Stimulated activated CD4-positive, alpha-beta T cell treated with anti-CD3 and anti-CD28 coated beads, Interleukin-12 subunit alpha, Interleukin-12 subunit beta, amount 100 ng/mL, for 24 hours (primary cell): ENCODE measurements around the gene THADA.

Experiments
- DNase-seq, 2 experiments: peaks; one replicate each; pipeline ENCODE4 v3.0.0-alpha.2; 2020; ENCODE audit warnings: low read depth in 2 of 2

THADA gene

DNA sequence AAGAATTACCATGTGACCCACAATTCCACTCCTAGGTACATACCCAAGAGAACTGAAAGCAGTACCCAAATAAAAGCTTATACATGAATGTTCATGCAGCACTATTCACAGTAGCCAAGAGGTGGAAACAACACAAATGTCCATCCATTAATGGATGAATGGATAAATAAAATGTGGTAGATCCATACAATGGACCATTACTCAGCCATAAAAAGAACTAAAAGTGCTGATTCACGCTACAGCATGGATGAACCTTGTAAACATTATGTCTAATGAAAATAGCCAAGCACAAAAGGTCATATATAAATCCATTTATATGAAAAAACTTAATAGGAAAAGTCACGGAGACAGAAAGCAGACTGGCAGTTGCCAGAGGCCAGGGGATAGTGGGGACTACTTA, 345.8 kb downstream of the THADA start:
- DNase-seq: no peak

DNA sequence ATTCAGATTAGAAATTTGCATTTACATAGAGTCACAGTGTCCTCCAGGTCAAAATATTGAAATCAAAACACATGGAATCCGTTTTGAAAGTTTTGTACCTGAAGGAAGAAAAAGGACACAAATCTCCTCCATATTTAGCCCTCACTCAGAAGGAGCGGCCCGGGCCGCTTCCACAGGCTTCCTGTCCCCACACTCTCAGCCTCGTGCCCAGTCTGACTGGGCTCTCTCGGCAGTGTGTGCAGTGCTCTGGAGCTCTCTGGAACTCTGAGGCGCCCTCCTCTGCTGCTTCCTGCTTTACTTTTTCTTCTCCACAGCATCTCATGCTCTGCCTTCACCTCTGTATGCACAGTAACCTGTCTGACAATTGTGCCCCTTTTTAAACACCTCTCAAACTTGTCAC, 347.2 kb downstream of the THADA start:
- DNase-seq: no peak

DNA sequence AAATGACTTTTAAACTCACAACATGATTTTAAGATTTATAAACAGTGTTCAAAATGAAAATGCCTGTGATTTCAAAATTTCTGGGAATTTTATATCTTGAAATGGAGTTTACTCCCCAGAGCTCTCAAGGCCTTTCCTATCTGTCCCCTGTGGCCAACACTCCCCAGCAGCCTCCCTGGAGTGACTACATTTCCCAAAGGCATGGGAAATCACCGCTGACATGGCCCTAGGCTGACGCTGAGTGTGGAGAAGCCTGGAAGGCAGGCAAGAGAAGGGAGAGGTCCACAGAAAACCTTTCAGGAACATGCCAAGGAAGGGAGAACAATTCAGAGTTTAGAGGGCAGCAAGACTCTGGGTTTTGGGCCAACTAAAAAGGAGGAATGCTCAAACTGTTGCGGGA, 349.2 kb downstream of the THADA start:
- no peak for DNase-seq

DNA sequence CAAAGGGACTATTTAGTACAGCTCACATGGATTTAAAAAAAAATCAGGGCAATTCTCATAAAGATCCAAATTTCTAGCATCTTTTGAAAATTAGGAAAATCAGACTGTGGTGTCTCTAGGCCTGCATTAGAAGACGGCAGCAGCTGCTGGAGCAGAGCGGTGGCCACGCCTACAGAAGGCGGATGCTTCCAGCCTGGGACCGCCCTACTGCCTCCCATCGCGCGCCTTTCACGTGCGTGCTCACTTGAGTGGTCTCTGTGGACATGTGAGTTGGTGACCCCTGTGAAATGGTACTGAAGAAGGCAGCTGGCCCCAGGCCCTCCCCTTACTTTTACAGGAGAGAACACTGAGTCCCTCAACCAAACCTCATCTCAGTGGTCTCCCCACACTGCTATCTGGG, 354.3 kb downstream of the THADA start:
- no peak for DNase-seq

DNA sequence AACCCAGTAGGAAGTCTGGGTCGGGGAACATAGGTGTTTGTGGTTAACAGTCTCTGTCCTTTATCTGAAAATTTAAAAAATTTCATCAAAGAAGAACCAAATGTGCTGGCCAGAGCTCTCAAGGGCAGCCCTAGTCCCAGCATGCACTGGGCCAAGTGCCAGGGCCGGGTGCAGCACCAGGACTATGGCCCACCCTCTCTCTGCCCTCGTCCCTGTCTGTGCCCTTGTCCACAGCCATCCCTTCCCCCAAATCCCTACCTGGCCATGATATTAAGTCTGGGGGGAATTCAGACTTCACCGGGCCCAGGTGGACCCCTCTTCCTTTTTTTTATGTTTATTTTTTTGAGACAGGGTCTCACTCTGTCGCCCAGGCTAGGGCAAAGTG, 355.1 kb downstream of the THADA start:
- DNase-seq: no peak

DNA sequence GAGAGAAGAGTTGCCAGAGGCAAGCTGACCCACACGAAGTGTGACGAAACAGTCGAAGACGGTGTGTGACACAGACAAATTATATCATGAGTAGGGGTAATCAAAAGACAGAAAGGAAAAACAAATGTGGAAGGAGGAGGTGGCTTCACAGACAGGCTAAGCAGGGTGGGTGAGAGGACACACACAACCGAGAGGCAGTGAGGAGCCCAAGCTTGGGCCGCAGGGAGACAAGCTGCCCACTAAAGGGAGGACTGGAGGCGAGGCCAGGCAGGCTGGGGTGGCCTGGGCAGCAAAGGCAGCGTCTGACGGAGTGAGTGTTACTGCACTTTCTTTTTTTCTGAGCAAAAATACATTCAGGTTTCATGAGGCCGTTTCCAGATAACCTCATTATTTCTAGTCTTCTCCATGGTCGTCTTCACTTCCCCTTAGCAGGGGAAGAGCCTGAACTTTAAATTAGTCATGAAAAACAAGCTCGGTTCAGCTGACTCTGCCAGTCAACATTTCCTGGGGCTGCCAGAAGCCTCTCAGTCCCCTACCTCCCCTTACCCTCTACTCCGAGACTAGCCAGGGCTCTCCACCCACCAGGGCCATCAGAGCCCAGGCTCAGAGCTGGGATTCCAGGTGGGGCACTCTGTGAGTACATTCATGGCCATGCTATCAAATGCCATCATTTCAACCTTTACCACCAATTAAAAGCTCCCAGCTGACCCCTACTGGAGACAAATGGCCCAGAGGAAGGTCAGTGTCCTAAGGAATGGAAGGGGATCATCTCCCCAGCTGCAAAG, 355.7 kb downstream of the THADA start:
- DNase-seq: no peak

DNA sequence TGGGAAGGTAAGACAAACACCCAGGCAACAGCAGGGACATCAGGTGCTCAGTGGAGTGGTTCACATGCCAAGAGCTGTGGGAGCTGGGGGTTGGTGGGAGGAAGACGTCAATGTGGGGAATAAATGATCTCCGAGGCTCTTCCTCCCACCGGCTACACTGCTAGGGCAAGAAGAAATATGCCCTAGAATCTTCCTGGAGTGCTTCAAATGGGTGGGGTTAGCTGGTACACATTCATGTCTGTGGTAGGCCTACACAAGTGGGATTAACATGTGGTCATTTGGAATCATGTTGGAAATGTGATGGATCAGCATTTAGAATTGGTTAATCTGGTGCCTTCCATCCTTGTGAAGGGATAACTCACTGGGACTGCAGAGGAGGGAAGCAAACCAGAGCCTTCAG, 357.0 kb downstream of the THADA start:
- DNase-seq: no peak

DNA sequence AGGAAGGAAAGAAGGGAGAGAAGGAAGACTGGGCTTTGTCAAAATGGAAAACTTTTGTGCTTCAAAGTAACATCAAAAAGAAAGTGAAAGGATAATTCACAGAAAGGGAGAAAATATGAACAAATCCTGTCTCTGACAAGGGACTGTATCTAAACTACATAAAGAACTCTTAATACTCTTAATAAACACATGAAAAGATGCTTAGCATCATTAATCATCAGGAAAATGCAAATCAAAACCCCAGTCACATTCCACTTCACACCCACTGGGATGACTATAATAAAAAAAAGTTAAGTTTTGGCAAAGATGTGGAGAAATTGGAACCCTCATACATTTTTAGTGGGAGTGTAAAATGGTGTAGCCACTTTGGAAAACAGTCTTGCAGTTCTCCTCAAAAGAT, 357.7 kb downstream of the THADA start:
- no peak for DNase-seq

DNA sequence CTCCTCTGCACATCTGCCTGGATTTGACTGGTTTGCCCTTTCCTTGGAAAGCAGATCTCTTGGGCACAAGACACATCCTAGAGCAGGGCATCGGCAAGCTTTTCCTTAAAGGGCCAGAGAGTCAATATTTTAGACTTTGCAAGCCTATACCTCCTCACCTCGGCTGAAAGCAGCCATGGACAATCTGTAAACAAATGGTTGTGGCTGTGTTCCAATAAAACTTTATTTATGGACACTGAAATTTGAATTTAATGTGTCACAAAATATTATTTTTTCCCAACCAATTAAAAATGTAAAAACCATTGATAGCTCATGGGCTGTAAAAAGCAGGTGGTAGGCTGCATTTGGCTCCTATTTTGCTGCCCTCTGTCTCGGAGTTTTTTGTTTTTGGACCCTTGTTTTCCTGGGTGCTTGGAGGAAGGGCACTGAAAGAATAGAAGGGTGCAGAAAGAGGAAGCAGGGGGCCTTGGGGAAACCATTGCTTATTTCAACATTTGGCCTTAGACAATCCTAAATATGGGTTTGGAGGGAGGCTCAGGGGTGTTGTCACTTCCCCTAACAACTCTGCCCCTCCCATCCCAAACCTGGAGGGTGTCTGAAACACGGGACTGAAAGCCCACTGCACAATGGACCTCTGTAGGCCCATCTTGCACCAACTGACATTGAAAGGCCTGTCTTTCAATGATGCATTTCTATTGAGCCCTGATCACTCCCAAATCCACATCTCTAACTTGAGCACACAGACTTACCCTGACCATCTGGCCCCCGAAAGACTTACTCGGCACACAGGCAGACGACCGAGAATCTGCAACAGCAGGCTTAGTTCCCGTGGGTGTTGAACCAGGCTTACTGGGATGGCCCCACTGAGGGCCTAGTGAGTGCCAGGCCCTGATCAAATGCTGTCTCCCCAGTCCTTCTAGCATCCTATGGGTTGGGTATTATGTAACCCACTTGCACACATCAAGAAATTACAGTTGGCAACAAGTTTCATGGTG, 362.3 kb downstream of the THADA start:
- no peak for DNase-seq

DNA sequence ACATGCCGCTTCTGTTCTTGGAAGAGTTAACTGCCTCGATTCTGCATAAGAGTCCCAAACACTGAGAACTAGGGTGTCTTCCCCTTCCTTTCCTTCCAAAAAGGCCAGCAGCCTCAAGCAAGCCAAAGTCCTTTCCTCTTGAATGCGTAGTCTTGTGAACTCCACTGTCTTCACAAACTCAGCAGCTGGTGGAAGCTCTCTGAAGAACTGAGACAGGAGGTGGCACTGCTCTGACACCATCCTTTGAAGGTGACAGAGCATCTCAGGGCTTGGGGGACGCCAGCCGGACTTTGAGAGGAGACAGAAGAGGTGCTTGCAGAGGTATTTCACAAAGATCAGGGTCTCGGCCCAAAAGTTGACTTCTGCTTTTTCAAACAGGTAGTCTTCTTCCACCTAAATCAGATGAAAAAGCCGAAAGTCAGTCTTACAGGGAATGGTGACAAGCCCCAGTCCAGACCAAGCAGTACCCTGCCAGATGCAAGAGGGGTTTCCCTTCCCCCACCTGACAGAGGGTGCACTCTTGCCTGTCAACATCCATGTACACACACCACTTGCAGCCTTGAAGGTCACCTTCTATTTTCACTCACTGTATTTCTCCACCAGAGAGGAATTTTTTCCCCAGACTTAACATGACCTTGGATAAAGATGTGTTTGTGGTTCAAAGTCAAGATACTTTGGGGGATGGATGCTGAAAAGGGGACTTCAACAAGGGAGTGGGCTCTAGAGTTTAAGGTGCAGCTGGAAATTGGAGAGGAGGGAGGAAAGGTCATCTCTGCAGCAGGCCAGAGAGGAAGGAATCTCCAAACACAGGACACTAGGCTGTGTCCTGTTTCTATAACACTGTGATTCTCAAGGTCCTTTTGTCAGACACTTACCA, 364.6 kb downstream of the THADA start:
- DNase-seq: no peak

DNA sequence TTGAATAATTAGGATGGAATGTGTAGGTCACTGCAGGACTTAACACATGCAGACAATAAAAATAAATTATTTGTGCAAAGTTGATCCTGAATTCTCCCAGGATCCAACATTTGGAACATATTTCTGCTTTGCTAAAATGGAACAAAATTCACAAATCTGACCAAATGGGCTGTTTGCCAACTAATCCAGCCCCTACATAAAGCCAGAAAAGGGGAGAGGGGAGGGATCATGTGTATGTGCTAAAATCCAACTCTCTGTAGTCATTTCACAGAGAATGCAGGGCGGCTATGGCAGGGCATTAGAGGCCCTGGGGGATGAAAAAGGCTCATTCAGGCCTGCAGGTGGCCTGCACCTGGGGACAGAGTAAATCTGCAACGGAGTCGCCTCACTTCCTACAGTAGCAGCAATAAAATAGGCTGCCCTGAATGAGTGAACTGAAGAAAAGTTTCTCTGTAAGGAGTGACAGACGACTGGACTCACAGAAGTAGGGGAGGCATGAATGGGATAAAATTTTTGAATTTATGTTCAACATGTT, 365.4 kb downstream of the THADA start:
- no peak for DNase-seq

DNA sequence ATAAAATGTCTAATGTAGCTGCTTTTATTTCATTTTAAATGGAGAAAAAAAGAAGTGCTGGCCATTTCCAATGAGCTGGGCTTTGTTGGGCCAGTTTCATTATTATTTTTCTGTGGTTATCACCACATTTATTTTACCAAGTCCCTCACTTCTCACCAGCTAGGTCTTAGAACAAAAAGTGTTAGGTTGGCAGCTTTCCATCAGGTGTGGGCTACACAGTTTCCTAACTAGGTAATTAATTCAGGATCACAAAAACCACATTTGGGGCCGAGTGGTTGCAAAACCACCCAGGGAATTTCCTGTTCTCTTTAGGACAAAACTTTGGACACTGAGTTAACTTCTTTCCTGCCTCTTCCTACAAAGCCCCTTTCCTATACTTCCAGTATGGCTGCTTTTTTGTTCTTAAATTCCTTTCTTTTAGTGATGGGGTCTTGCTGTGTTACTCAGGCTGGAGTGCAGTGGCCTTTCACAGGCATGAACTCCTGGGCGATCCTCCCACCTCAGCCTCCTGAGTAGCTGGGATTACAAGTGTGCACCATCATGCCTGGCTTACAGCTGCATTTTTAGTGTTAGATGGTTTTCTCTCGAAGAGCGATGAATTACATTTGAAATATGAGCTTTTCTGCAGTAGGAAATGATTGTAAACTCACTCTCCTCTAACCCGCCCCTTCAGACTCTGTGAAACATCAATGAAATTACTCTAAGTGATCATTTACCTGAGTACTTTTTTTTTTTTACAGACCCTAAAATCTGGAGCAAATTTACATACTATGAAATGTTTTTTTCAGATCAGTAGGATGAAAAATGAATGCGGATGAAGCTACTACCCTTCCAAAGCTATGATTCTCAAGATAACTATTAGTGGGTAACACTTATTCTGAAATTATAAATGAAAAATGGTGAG, 366.8 kb downstream of the THADA start:
- no peak for DNase-seq

DNA sequence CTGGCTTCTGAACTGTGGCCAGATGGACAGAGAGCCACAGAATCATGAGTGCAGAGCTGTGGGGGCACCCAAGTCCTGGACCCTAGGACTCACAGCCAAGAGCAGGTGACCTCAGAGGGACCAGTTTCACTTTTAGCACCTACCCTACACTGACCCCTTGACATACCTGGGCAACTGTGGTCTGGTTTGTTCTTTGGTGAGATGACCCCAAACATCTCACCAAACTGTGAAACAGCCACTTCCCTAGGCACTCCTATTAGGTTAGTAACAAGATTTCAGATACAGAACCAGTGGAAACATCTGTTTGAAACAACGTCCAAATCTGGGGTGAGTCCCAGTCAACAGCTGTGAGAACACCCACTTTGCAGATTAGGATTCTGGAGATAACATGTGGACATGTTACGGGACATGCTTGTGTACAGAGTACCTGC, 367.5 kb downstream of the THADA start:
- DNase-seq: no peak

DNA sequence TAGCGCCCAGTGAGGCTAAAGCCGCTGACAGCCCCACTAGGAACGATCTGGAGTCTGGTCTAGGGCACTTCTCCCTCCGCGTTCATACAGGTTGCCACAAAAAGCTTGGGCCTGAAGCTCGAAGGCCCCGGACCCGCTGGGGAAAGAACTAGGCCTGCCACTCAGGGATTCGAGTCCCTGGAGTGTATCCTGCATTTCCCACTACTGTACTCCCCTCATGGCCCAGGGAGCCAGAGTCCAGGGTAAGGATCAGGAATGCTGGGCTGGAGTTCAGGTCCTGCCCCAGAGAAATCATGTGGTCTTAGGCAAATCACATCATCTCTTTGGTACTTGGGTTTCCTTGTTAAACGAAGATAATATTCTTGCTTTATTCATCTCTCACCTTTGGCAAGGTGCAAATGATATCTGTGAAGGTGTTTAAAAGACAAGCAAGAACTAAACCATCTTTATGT, 368.0 kb downstream of the THADA start:
- no peak for DNase-seq

DNA sequence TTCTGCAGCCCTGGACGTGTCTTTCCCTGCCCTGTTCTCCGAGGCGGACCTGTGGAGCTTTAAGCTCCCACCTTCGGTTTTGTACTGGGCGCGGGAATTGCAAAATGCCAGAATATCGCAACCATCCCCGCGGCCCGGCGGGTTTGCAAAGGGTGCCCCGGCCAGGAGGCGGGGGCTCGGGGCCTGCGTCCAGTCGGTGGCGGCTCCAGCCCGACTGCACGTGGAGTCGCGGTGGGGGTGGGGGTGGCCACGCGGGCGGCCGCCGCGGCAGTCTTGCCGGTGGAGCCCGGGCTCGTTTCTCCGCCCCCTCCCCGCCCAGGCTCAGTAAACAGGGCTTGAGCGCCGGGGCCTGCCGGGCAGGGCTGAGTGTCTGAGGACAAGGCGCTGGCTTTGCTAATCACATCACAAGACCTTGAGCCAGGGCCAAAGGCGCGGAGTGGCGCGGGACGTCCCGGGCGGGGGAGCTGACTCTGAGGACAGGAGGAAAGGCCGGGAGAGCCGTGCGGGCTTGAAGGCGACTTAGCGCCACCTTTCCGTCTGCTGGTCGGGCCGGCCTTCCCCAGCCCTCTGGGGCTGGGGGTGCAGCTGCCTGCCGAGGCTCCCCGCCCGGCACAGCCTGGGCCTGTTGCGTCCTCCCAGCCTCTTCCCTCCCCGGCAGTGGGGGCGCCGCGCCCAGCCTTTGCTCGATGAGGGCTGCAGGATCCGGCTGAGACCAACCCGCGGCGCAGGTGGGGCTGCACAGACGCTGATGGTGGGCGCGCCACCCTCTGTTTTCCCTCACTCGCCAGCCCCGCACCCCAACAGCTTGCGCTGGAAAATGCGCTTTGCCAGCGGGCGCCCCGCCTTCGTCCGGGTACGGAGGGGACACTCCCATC, 368.6 kb downstream of the THADA start:
- peak; percentile 53 to 62 for DNase-seq

DNA sequence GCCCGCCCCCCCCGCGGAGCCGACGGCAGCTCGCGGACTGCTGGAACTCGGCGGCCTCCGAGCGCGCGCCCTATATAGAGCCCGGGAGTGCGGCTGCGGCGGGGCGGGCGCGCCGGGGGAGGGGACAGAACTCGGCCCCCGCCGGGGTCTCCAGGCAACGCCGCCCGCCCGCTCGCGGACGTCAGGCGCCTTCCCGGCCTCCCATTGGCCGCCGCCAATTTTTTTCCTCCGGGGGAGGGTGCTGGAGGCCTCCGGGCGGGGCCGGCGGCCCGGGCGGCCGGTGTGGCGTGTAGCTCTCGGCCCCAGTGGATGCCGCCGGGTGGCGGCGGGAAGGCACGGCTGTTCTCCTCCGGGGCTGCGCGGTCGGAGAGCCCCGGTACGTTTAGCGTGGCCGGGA, 369.3 kb downstream of the THADA start, which contains the start of gene ZFP36L2:
Gene ZFP36L2 (minus strand): TSS at position 49 of the 397 bp plus-strand sequence. CDS start 291 bp downstream, outside the sequence.
- peak; percentile 86 to 92 for DNase-seq

DNA sequence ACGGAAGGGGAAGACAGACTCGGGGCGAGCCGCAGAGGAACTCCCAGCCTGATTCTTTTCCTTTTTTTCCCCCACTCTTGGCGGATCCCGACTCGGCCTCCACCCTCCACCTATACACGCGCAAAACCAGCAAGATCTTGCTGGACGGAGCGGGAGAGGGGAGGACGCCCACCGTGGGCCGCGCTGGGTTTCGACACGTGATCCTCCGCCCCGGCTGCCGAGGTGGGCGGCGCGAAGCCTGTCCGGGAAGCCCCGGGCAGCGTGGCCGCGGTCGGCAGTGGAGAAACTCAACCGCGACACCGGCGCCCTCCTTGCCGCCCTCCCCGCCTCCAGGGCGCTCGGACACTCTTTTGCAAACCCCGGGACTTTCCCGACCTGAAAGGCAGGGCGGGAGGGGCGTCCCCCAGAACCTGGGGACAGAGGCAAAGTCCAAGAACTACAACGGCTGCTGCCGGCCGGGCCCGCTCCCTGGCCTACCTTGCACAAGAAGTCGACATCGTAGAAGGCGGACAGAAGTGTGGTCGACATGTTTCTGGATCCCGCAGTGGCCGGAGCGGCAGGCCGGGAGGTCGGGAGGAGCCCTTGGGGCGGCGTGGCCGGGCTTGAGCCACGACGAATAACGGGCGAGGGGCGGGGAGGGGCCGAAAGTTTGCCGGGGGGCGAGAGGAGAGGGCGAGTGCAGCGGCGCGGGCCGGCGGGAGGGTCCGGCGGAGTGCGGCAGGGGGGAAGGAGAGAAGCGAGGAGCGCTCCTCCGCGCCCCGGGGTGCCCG, 369.9 kb downstream of the THADA start:
- peak; percentile 50 to 60 for DNase-seq

DNA sequence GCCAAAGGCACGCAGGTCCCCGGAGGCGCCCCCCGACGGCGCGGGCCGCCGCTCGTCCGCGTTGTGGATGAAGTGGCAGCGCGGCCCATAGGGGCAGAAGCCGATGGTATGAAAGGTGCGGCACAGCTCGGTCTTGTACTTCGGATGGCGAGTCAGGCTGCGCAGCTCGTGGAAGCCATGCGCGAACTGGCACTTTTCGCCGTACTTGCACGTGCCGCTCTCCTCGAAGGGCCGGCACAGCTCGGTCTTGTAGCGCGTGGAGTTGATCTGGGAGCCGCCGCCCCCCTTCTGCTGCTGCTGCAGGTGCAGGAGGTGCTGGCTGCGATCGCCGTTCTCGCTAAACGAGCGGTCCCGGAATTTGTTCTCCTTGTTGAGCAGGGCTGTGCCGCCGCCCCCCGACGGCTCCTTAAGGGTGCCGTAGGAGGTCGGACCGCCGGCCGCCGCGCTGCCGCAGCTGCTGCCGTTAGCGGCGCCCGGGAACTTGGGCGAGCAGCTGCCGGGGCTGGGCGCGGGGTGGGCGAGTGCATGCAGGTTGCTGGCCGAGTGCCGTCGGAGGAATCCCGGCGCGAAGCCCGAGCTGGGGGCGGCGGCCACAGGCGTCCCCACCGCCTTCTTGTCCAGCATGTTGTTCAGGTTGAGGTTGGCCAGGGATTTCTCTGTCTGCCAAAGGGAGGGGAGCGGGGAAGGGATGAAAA, 370.6 kb downstream of the THADA start:
- peak; percentile 31 to 46 for DNase-seq
